ENCODE data around the gene ASMT. TPM values are rescaled to one million over a fixed set of nuclear protein-coding genes. Genes with fewer than 3 reads are reported as not detected.
"Not testable (repeated sequence)": the region's sequence is repeated elsewhere in the genome, so short reads cannot be mapped to it uniquely, and the experiment has no call there.

The ASMT gene, protein sequence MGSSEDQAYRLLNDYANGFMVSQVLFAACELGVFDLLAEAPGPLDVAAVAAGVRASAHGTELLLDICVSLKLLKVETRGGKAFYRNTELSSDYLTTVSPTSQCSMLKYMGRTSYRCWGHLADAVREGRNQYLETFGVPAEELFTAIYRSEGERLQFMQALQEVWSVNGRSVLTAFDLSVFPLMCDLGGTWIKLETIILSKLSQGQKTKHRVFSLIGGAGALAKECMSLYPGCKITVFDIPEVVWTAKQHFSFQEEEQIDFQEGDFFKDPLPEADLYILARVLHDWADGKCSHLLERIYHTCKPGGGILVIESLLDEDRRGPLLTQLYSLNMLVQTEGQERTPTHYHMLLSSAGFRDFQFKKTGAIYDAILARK
- polyA plus RNA-seq, result under 1 TPM; 0.06 to 0.26 TPM

GRCh38 chrX:1614927-1615326, at the start of gene ASMT:
TSS of gene ASMT (plus strand) at chrX:1615059. CDS start at chrX:1615200, 141 bp downstream.
- WGBS, 2 donors, result 74 to 77% methylated on average over 17 of the region's 17 CpGs
- Histone ChIP-seq H3K27ac (ENCODE audit: low read depth in 2 of 2, low read length in 1 of 2) (no peak within 1 kb of the TSS), H3K4me3 (ENCODE audit: low read depth in 1 of 2, low read length in 2 of 2) (no peak within 1 kb of the TSS), H3K4me1 (ENCODE audit: control insufficient read depth in 2 of 2, insufficient read depth in 2 of 2, low read length in 1 of 2) (no peaks in the 10 kb centered on the region), H3K36me3 (ENCODE audit: control insufficient read depth in 2 of 2, insufficient read depth in 2 of 2, low read length in 1 of 2) (no peaks in the 10 kb centered on the region), H3K27me3 (ENCODE audit: control insufficient read depth in 1 of 2, insufficient read depth in 2 of 2, low read length in 2 of 2) (no peaks in the 10 kb centered on the region), H3K9me3 (ENCODE audit: control insufficient read depth in 2 of 2, insufficient read depth in 1 of 2, low read depth in 1 of 2, low read length in 1 of 2) (no peaks in the 10 kb centered on the region)

DNA sequence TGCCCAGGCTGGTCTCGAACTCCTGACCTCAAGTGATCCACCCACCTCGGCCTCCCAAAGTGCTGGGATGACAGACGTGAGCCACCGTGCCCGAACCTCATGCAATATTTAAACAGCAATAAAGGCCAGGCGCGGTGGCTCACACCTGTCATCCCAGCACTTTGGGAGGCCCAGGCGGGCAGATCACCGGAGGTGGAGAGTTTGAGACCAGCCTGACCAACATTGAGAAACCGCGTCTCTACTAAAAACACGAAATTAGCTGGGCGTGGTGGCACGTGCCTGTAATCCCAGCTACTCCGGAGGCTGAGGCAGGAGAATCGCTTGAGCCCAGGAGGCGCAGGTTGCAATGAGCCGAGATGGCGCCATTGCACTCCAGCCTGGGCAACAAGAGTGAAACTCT, 40.7 kb upstream of the ASMT start:
- H3K36me3 ChIP-seq (ENCODE audit: control insufficient read depth in 2 of 2, insufficient read depth in 2 of 2, low read length in 1 of 2); H3K4me1 ChIP-seq (ENCODE audit: control insufficient read depth in 2 of 2, insufficient read depth in 2 of 2, low read length in 1 of 2); H3K27ac ChIP-seq (ENCODE audit: low read depth in 2 of 2, low read length in 1 of 2); H3K4me3 ChIP-seq (ENCODE audit: low read depth in 1 of 2, low read length in 2 of 2); H3K9me3 ChIP-seq (ENCODE audit: control insufficient read depth in 2 of 2, insufficient read depth in 1 of 2, low read depth in 1 of 2, low read length in 1 of 2); H3K27me3 ChIP-seq (ENCODE audit: control insufficient read depth in 1 of 2, insufficient read depth in 2 of 2, low read length in 2 of 2): not testable (repeated sequence)
- WGBS, 2 donors, result 88 to 92% methylated on average over 19 of the region's 19 CpGs

DNA sequence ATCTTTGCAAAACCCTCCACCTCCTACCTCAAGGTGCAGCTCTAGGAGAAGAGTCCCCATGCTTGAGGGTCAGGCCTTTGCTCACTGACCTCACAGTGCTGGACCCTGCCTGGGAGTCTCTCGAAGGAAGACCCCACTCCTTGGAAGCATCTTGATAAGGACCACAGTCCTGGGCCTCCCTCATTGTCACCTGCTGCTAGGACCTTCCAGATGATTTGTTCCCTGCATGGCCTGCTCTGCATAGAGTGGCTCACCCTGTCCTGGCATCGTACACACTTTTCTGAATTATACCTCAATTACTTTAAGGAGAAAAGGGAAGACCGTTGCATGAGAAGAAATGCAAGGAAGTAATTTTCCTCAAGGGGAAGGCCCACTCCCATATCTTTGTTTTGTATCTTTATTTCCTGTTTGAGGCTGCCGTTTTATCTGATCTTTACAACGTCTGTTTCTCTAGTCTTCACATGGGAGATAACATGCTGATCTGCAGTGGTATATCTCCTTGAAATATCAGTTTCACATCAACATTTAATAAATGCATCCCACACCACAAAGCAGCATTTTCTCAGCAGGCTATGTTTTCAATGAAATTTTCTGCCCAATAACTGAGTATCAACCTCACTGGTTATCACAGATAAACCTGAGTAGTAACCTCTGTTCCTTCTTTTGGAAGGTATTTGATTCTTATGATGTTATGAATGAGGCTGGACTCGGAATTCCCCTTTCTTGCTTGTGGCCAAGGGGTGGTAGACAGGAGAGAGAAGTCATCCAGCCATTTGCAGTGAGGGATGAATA, 38.5 kb upstream of the ASMT start:
- H3K9me3 ChIP-seq (ENCODE audit: control insufficient read depth in 2 of 2, insufficient read depth in 1 of 2, low read depth in 1 of 2, low read length in 1 of 2), result no peaks in the 10 kb centered on the region
- no peaks in the 10 kb centered on the region for H3K36me3 ChIP-seq (ENCODE audit: control insufficient read depth in 2 of 2, insufficient read depth in 2 of 2, low read length in 1 of 2)
- no peak overlapping the region for H3K4me3 ChIP-seq (ENCODE audit: low read depth in 1 of 2, low read length in 2 of 2)
- H3K4me1 ChIP-seq (ENCODE audit: control insufficient read depth in 2 of 2, insufficient read depth in 2 of 2, low read length in 1 of 2), result no peaks in the 10 kb centered on the region
- no peak overlapping the region for H3K27ac ChIP-seq (ENCODE audit: low read depth in 2 of 2, low read length in 1 of 2)
- WGBS, 2 donors, result 57 to 70% methylated on average over 6 of the region's 6 CpGs
- H3K27me3 ChIP-seq (ENCODE audit: control insufficient read depth in 1 of 2, insufficient read depth in 2 of 2, low read length in 2 of 2), result no peaks in the 10 kb centered on the region

DNA sequence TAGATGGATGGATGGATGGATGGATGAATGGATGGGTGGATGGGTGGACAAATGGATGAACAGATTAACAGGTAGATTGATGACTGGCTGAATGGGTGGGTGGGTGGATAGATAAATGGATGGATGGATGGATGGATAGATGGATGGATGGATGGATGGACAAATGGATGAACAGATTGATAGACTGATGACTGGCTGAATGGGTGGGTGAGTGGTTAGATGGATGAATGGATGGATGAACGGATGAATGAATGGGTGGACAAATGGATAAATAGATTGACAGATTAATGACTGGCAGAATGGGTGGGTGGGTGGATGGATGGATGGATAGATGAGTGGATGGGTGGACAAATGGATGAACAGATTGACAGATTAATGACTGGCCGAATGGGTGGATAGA, 37.0 kb upstream of the ASMT start:
- no peaks in the 10 kb centered on the region for H3K9me3 ChIP-seq (ENCODE audit: control insufficient read depth in 2 of 2, insufficient read depth in 1 of 2, low read depth in 1 of 2, low read length in 1 of 2)
- WGBS, 2 donors, result 51 to 56% methylated on average over 2 of the region's 2 CpGs
- H3K4me1 ChIP-seq (ENCODE audit: control insufficient read depth in 2 of 2, insufficient read depth in 2 of 2, low read length in 1 of 2), result no peaks in the 10 kb centered on the region

DNA sequence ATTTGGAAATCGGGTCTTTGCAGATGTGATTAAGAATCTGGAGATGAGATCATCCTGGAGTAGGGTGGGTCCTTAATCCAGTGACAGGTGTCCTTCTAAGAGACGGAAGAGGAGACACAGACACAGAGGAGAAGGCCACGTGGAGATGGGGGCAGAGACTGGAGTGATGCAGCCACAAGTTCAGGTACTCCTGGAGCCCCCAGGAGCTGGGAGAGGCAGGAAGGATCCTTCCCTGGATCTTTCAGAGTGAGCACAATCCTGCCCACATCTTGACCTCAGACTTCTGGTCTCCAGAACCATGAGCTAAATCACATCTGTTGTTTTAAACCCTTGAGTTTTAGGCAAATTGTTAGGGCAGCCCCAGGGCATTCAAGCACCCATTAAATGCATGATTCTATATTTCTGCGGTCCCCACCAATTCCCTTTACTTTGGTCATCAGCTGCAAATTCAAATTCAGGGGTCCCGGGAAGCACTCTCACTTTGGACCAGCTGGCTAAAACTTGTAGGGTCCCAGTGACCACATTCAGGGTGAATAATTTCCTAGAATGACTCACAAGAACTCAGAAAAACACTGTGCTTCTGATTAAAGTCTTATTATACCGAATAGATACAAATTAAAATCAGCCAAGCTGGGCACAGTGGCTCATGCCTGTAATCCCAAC, 36.2 kb upstream of the ASMT start:
- no peak overlapping the region for H3K4me3 ChIP-seq (ENCODE audit: low read depth in 1 of 2, low read length in 2 of 2)
- H3K36me3 ChIP-seq (ENCODE audit: control insufficient read depth in 2 of 2, insufficient read depth in 2 of 2, low read length in 1 of 2), result no peaks in the 10 kb centered on the region
- WGBS, 2 donors, result 62 to 69% methylated on average over 6 of the region's 6 CpGs
- no peaks in the 10 kb centered on the region for H3K4me1 ChIP-seq (ENCODE audit: control insufficient read depth in 2 of 2, insufficient read depth in 2 of 2, low read length in 1 of 2)
- H3K27ac ChIP-seq (ENCODE audit: low read depth in 2 of 2, low read length in 1 of 2), result no peak overlapping the region
- no peaks in the 10 kb centered on the region for H3K27me3 ChIP-seq (ENCODE audit: control insufficient read depth in 1 of 2, insufficient read depth in 2 of 2, low read length in 2 of 2)
- no peaks in the 10 kb centered on the region for H3K9me3 ChIP-seq (ENCODE audit: control insufficient read depth in 2 of 2, insufficient read depth in 1 of 2, low read depth in 1 of 2, low read length in 1 of 2)

More for the DNA sequence above, 37.0 kb upstream of the ASMT start:
- no peak overlapping the region for H3K4me3 ChIP-seq (ENCODE audit: low read depth in 1 of 2, low read length in 2 of 2)
- no peaks in the 10 kb centered on the region for H3K36me3 ChIP-seq (ENCODE audit: control insufficient read depth in 2 of 2, insufficient read depth in 2 of 2, low read length in 1 of 2)
- H3K27me3 ChIP-seq (ENCODE audit: control insufficient read depth in 1 of 2, insufficient read depth in 2 of 2, low read length in 2 of 2), result no peaks in the 10 kb centered on the region
- no peak overlapping the region for H3K27ac ChIP-seq (ENCODE audit: low read depth in 2 of 2, low read length in 1 of 2)

GRCh38 chrX:1581132-1581531, 33.7 kb upstream of the ASMT start:
- Histone ChIP-seq H3K4me3 (ENCODE audit: low read depth in 1 of 2, low read length in 2 of 2) (no peak overlapping the region), H3K36me3 (ENCODE audit: control insufficient read depth in 2 of 2, insufficient read depth in 2 of 2, low read length in 1 of 2) (no peaks in the 10 kb centered on the region), H3K27ac (ENCODE audit: low read depth in 2 of 2, low read length in 1 of 2) (no peak overlapping the region), H3K27me3 (ENCODE audit: control insufficient read depth in 1 of 2, insufficient read depth in 2 of 2, low read length in 2 of 2) (no peaks in the 10 kb centered on the region), H3K9me3 (ENCODE audit: control insufficient read depth in 2 of 2, insufficient read depth in 1 of 2, low read depth in 1 of 2, low read length in 1 of 2) (no peaks in the 10 kb centered on the region), H3K4me1 (ENCODE audit: control insufficient read depth in 2 of 2, insufficient read depth in 2 of 2, low read length in 1 of 2) (no peaks in the 10 kb centered on the region)
- WGBS, 2 donors, result 31 to 32% methylated on average over 4 of the region's 4 CpGs

- no peaks in the 10 kb centered on the region for H3K9me3 ChIP-seq (ENCODE audit: control insufficient read depth in 2 of 2, insufficient read depth in 1 of 2, low read depth in 1 of 2, low read length in 1 of 2)
- H3K27me3 ChIP-seq (ENCODE audit: control insufficient read depth in 1 of 2, insufficient read depth in 2 of 2, low read length in 2 of 2), result no peaks in the 10 kb centered on the region
- no peaks in the 10 kb centered on the region for H3K36me3 ChIP-seq (ENCODE audit: control insufficient read depth in 2 of 2, insufficient read depth in 2 of 2, low read length in 1 of 2)
- no peak overlapping the region for H3K27ac ChIP-seq (ENCODE audit: low read depth in 2 of 2, low read length in 1 of 2)
- H3K4me1 ChIP-seq (ENCODE audit: control insufficient read depth in 2 of 2, insufficient read depth in 2 of 2, low read length in 1 of 2), result no peaks in the 10 kb centered on the region
- H3K4me3 ChIP-seq (ENCODE audit: low read depth in 1 of 2, low read length in 2 of 2), result no peak overlapping the region
- WGBS, 2 donors, result 42 to 45% methylated on average over 27 of the region's 27 CpGs
Observed at GRCh38 chrX:1582686-1583437, 32.0 kb upstream of the ASMT start.

DNA sequence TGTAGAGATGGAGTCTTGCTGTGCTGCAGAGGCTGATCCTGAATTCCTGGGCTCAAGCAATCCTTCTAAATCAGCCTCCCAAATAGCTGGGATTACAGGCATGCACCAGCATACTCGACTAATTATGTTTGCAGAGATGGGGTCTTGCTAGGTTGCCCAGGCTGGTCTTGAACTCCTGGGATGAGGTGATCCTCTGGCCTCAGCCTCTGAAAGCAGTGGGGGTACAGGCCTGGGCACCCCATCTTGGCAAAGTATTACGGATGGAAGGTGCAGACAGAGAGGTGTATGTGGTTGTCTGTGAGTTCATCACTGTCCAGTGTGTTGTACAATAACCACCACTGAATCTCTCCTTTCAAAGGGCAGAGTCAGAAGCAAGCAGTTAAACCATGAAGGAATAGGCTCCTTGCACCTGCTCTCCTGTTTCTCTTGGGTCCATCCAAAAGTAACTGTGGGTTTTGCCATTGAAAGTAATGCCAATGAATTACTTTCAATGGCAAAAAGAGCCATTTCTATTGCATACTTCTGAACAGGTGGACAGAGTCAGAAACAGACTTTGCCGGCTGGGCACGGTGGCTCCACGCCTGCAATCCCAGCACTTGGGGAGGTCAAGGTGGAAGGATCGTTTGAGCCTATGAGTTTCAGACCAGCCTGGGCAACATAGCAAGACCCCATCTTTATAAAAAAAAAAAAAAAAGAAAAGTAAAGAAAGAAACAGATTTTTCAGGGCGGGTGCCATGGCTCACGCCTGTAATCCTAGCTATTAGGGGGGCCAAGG, 30.4 kb upstream of the ASMT start:
- H3K4me3 ChIP-seq (ENCODE audit: low read depth in 1 of 2, low read length in 2 of 2), result no peak overlapping the region
- 90 to 92% methylated on average over 8 of the region's 8 CpGs for WGBS, 2 donors
- H3K27ac ChIP-seq (ENCODE audit: low read depth in 2 of 2, low read length in 1 of 2), result no peak overlapping the region
- H3K9me3 ChIP-seq (ENCODE audit: control insufficient read depth in 2 of 2, insufficient read depth in 1 of 2, low read depth in 1 of 2, low read length in 1 of 2), result no peaks in the 10 kb centered on the region
- H3K36me3 ChIP-seq (ENCODE audit: control insufficient read depth in 2 of 2, insufficient read depth in 2 of 2, low read length in 1 of 2), result no peaks in the 10 kb centered on the region
- H3K4me1 ChIP-seq (ENCODE audit: control insufficient read depth in 2 of 2, insufficient read depth in 2 of 2, low read length in 1 of 2), result no peaks in the 10 kb centered on the region
- no peaks in the 10 kb centered on the region for H3K27me3 ChIP-seq (ENCODE audit: control insufficient read depth in 1 of 2, insufficient read depth in 2 of 2, low read length in 2 of 2)

Measured in esophagus (tissue), 2 donors.